Measurements from ENCODE around the gene RIPPLY3. TPM values are rescaled to one million over a fixed set of nuclear protein-coding genes. Genes with fewer than 3 reads are reported as not detected.
"Not testable (repeated sequence)": the region's sequence is repeated elsewhere in the genome, so short reads cannot be mapped to it uniquely, and the experiment has no call there.

RIPPLY3 gene
- total RNA-seq, 3 donors from 2014 or later (not counting 1 experiment from before 2014, with no cell fraction given) = not detected

- Mint-ChIP-seq H3K9me3 (no peaks in the 10 kb centered on the region), H3K36me3 (no peaks in the 10 kb centered on the region), H3K4me1 (peaks cover 12 to 14% of the 10 kb centered on the region in 2 donors), H3K27me3 (ENCODE audit: low read depth in 2 of 2) (peaks cover 0 to 9% of the 10 kb centered on the region in 2 donors), H3K4me3 (no peak overlapping the region), H3K27ac (no peak overlapping the region)
- H3K4me3 ChIP-seq (ENCODE audit: low read length) = no peak overlapping the region
- 93% methylated on average over 4 of the region's 4 CpGs for WGBS (ENCODE audit: insufficient coverage)
- peaks cover 10% of the 10 kb centered on the region for H3K4me1 ChIP-seq (ENCODE audit: control insufficient read depth, insufficient read depth, low read length)
- ATAC-seq = no peak
- intact Hi-C loops (cut with micrococcal nuclease) = no loop called here
- no peaks in the 10 kb centered on the region for H3K36me3 ChIP-seq (ENCODE audit: control insufficient read depth, insufficient read depth, low read length)
- no peak overlapping the region for H3K27ac ChIP-seq (ENCODE audit: low read length)
- no peak for TF ChIP-seq CTCF (IDR thresholded peaks at IDR 0.05)
- H3K9me3 ChIP-seq (ENCODE audit: control insufficient read depth, insufficient read depth, low read length) = no peaks in the 10 kb centered on the region
- no peak for DNase-seq
- no peaks in the 10 kb centered on the region for H3K27me3 ChIP-seq (ENCODE audit: control insufficient read depth, insufficient read depth, low read length)
Observed at GRCh38 chr21:37047079-37047478, 40.6 kb downstream of the RIPPLY3 start.

GRCh38 chr21:37049741-37050140, 43.2 kb downstream of the RIPPLY3 start:
- DNase-seq; H3K9me3 Mint-ChIP-seq; H3K27me3 ChIP-seq (ENCODE audit: control insufficient read depth, insufficient read depth, low read length); H3K9me3 ChIP-seq (ENCODE audit: control insufficient read depth, insufficient read depth, low read length); H3K4me1 Mint-ChIP-seq; intact Hi-C loops (cut with micrococcal nuclease); H3K36me3 Mint-ChIP-seq; ATAC-seq; H3K4me3 ChIP-seq (ENCODE audit: low read length); H3K27me3 Mint-ChIP-seq (ENCODE audit: low read depth in 2 of 2); H3K4me1 ChIP-seq (ENCODE audit: control insufficient read depth, insufficient read depth, low read length); H3K36me3 ChIP-seq (ENCODE audit: control insufficient read depth, insufficient read depth, low read length); H3K4me3 Mint-ChIP-seq; H3K27ac ChIP-seq (ENCODE audit: low read length); H3K27ac Mint-ChIP-seq: not testable (repeated sequence)
- WGBS (ENCODE audit: insufficient coverage) = 100% methylated on average over 2 of the region's 3 CpGs

DNA sequence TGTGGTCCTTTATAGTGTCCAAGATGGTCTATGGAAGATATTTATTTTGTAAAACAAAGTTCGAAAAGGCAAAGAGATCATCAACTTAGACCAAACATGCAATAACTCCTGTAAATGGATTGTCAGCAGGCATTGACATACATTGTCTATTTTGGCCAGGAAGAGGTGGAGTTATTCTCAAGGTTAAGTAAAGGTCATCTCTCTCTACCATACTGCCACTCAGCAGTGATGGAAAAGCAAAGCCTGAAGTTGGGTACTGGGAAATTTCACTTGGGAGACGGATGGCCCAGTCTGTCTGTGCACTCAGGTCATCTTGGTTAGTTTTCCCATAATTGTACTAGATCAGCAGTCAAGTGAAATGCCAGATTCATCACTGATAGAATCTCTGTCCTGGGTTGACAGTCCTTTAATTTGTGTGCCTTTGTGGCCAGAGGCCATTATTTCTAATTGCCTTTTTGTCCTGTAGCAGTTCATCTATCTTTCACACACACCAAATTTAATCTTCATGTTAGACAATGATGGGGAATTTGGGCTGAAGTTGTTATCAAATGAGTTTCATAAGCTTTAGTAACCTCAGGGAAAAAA, 48.9 kb downstream of the RIPPLY3 start:
- Histone ChIP-seq H3K9me3 (ENCODE audit: control insufficient read depth, insufficient read depth, low read length) (no peaks in the 10 kb centered on the region), H3K4me1 (ENCODE audit: control insufficient read depth, insufficient read depth, low read length) (no peaks in the 10 kb centered on the region), H3K27me3 (ENCODE audit: control insufficient read depth, insufficient read depth, low read length) (no peaks in the 10 kb centered on the region), H3K27ac (ENCODE audit: low read length) (no peak overlapping the region), H3K36me3 (ENCODE audit: control insufficient read depth, insufficient read depth, low read length) (no peaks in the 10 kb centered on the region), H3K4me3 (ENCODE audit: low read length) (no peak overlapping the region)
- Mint-ChIP-seq H3K4me3 (no peak overlapping the region), H3K36me3 (no peaks in the 10 kb centered on the region), H3K9me3 (no peaks in the 10 kb centered on the region), H3K27ac (no peak overlapping the region), H3K4me1 (no peaks in the 10 kb centered on the region), H3K27me3 (ENCODE audit: low read depth in 2 of 2) (peaks cover 7% of the 10 kb centered on the region in 2 donors)
- ATAC-seq (no peak), DNase-seq (no peak)
- intact Hi-C loops (cut with micrococcal nuclease) = no loop called here
- no peak for TF ChIP-seq CTCF (IDR thresholded peaks at IDR 0.05)
- 83% methylated on average over 1 of the region's 2 CpGs for WGBS (ENCODE audit: insufficient coverage)

GRCh38 chr21:37057614-37058013, 51.1 kb downstream of the RIPPLY3 start:
- no peaks in the 10 kb centered on the region for H3K9me3 Mint-ChIP-seq
- ATAC-seq (no peak), DNase-seq (no peak)
- intact Hi-C loops (cut with micrococcal nuclease) = no loop called here
- WGBS (ENCODE audit: insufficient coverage) = 98% methylated on average over 7 of the region's 7 CpGs
- no peak for TF ChIP-seq CTCF (IDR thresholded peaks at IDR 0.05)
- peaks cover 7% of the 10 kb centered on the region in 2 donors for H3K27me3 Mint-ChIP-seq (ENCODE audit: low read depth in 2 of 2)
- no peaks in the 10 kb centered on the region for H3K36me3 Mint-ChIP-seq
- Histone ChIP-seq H3K27me3 (ENCODE audit: control insufficient read depth, insufficient read depth, low read length) (no peaks in the 10 kb centered on the region), H3K4me3 (ENCODE audit: low read length) (no peak overlapping the region), H3K4me1 (ENCODE audit: control insufficient read depth, insufficient read depth, low read length) (no peaks in the 10 kb centered on the region), H3K9me3 (ENCODE audit: control insufficient read depth, insufficient read depth, low read length) (no peaks in the 10 kb centered on the region), H3K36me3 (ENCODE audit: control insufficient read depth, insufficient read depth, low read length) (no peaks in the 10 kb centered on the region), H3K27ac (ENCODE audit: low read length) (no peak overlapping the region)
- no peak overlapping the region for H3K4me3 Mint-ChIP-seq
- H3K4me1 Mint-ChIP-seq = no peaks in the 10 kb centered on the region
- no peak overlapping the region for H3K27ac Mint-ChIP-seq

All from natural killer cell (primary cell).